K562 (cell line): ENCODE data around the gene SLX4IP. TPM values are rescaled to one million over a fixed set of nuclear protein-coding genes. Genes with fewer than 3 reads are reported as not detected.

Experiments
- ATAC-seq: fragments of 200-7000 bp; cut with Tn5 transposase; 3 replicates; pipeline ENCODE4 v1.9.1; 2020; ENCODE audit warnings: moderate library complexity
- BruUV-seq: library from RNA; stranded (reverse); fragments of 400-500 nt; replicated peaks from 2 replicates; lab custom pipeline; 2021; lab: Mats Ljungman, UMichigan
- CTCF ChIA-PET: fragments of 300-600 bp; formaldehyde crosslinking; extraction: SDS; loops from one replicate; lab custom pipeline; 2021; ENCODE audit warnings: low intra/inter-chr PET ratio; lab: Yijun Ruan, JAX
- POLR2A ChIA-PET: fragments of 300-600, 350-650 bp; sonication (Branson Sonifier 250); formaldehyde crosslinking; extraction: SDS; loops from one replicate; lab custom pipeline; 2021; ENCODE audit warnings: antibody characterized with exemption, inconsistent platforms; lab: Yijun Ruan, JAX
- DNase-seq, 4 experiments: peaks; one replicate each; pipeline versions ENCODE4 v3.0.0 to v3.0.0-alpha.2; 2011 to 2018; ENCODE audit warnings: low spot score in 3 of 4, mixed read lengths in 3 of 4; ENCODE audit errors: extremely low read depth in 1 of 4
- FAIRE-seq: peaks from 2 replicates; lab custom pipeline; 2011; peaks lifted over from hg19 to GRCh38; lab: Jason Lieb, UNC
- H2AFZ ChIP-seq: 2 replicates; pipeline ENCODE4 v1.6.0; 2011; ENCODE audit warnings: low read depth, low read length, control low read depth, inconsistent platforms
- H3K27ac ChIP-seq: fragments of 200-600 bp; 3 replicates; pipeline ENCODE4 v1.8.0; 2011; ENCODE audit warnings: low read depth, mild to moderate bottlenecking, control low read depth, inconsistent platforms, low read length, moderate library complexity, mixed read lengths; ENCODE audit errors: extremely low read depth
- H3K27me3 ChIP-seq, 2 experiments: fragments of 300-600 bp in 1 of 2; 2 replicates in 1 of 2; 3 replicates in 1 of 2; pipeline versions ENCODE4 v1.6.0 to v1.8.0; 2011; ENCODE audit warnings: inconsistent platforms in 2 of 2, low read length in 2 of 2, mild to moderate bottlenecking in 1 of 2, mixed read lengths in 1 of 2, moderate library complexity in 1 of 2; ENCODE audit not compliant: control insufficient read depth in 2 of 2, insufficient read depth in 2 of 2
- H3K36me3 ChIP-seq: fragments of 300-600 bp; 3 replicates; pipeline ENCODE4 v1.8.0; 2011; ENCODE audit warnings: mild to moderate bottlenecking, low read length, inconsistent platforms; ENCODE audit not compliant: control insufficient read depth, insufficient read depth
- H3K4me1 ChIP-seq, 2 experiments: fragments of 200-600 bp in 1 of 2; replicated peaks in 1 of 2; 2 replicates in 1 of 2; 3 replicates in 1 of 2; pipeline versions ENCODE4 v1.5.1 to v1.8.0; 2011; ENCODE audit warnings: inconsistent platforms in 2 of 2, low read length in 2 of 2, mild to moderate bottlenecking in 1 of 2, mixed read lengths in 1 of 2, moderate library complexity in 1 of 2; ENCODE audit not compliant: control insufficient read depth in 2 of 2, insufficient read depth in 2 of 2
- H3K4me2 ChIP-seq: 2 replicates; pipeline ENCODE4 v1.6.1; 2011; ENCODE audit warnings: low read length, control low read depth, inconsistent platforms, mixed read lengths; ENCODE audit not compliant: insufficient read depth
- H3K4me3 ChIP-seq: fragments of 200-600 bp; sonication (generic), shearing (Covaris generic); 2 replicates; pipeline ENCODE4 v1.5.1; 2016; ENCODE audit warnings: control low read depth, inconsistent platforms
- H3K79me2 ChIP-seq: fragments of 200-600 bp; 3 replicates; pipeline ENCODE4 v1.8.0; 2011; ENCODE audit warnings: low read length, inconsistent platforms; ENCODE audit not compliant: control insufficient read depth, insufficient read depth
- H3K9ac ChIP-seq, 2 experiments: 2 replicates each; pipeline versions ENCODE4 v1.6.0 to v1.6.1; 2011; ENCODE audit warnings: low read depth in 2 of 2, low read length in 2 of 2, control low read depth in 1 of 2, inconsistent platforms in 1 of 2, mild to moderate bottlenecking in 1 of 2, mixed read lengths in 1 of 2; ENCODE audit not compliant: insufficient read depth in 1 of 2
- H3K9me1 ChIP-seq: one replicate; pipeline ENCODE4 v1.6.0; 2011; ENCODE audit warnings: inconsistent platforms, mild to moderate bottlenecking, low read length, moderate library complexity; ENCODE audit not compliant: control insufficient read depth, insufficient read depth
- H3K9me3 ChIP-seq: replicated peaks from 2 replicates; pipeline ENCODE4 v1.5.1; 2011; ENCODE audit warnings: low read depth, low read length, inconsistent platforms; ENCODE audit not compliant: control insufficient read depth, insufficient read depth
- H4K20me1 ChIP-seq: replicated peaks from 2 replicates; pipeline ENCODE4 v1.6.1; 2011; ENCODE audit warnings: low read length, inconsistent platforms, mixed read lengths; ENCODE audit not compliant: control insufficient read depth, insufficient read depth
- NONO ChIP-seq, 2 experiments: fragments of 200-400 bp in 1 of 2; fragments of 450-650 bp in 1 of 2; formaldehyde crosslinking in 1 of 2; IDR thresholded peaks; 2 replicates each; pipeline ENCODE4 v1.6.1; 2017; ENCODE audit warnings: low read depth in 2 of 2, mild to moderate bottlenecking in 2 of 2, moderate library complexity in 2 of 2, low read length in 1 of 2
- RCOR1 ChIP-seq, 2 experiments: IDR thresholded peaks; 2 replicates each; pipeline ENCODE4 v1.6.1; 2012; ENCODE audit warnings: low read depth in 2 of 2, low read length in 2 of 2, borderline replicate concordance in 1 of 2, improper control_type of control experiment in 1 of 2
- SMARCA4 ChIP-seq: fragments of 450-650 bp; IDR thresholded peaks from 2 replicates; pipeline ENCODE4 v1.6.1; 2016
- ZEB2 ChIP-seq: fragments of 450-650 bp; IDR thresholded peaks from 2 replicates; pipeline ENCODE4 v1.6.1; 2016
- ZNF133 ChIP-seq: fragments of 250-450 bp; sonication (Bioruptor Pico); IDR thresholded peaks from 2 replicates; pipeline ENCODE4 v1.4.0; 2020; ENCODE audit warnings: mild to moderate bottlenecking
- ZNF57 ChIP-seq: fragments of 450-650 bp; formaldehyde crosslinking; IDR thresholded peaks from 2 replicates; pipeline ENCODE4 v1.4.0; 2020; ENCODE audit warnings: mild to moderate bottlenecking, moderate library complexity
- WGBS: fragments of 100-300 bp; shearing (Covaris generic); methylation state at CpG from one replicate; pipeline ENCODE4 v1.1.6; 2016; ENCODE audit warnings: low coverage, mixed read lengths; ENCODE audit not compliant: insufficient coverage; ENCODE audit errors: missing lambda C conversion rate; 5-methylcytosine and 5-hydroxymethylcytosine counted together
- in situ Hi-C: fragments of 300-500 bp; cut with MboI; formaldehyde crosslinking; loops from 4 replicates; pipeline ENCODE4 v1.15.0; 2018; ENCODE audit warnings: inconsistent platforms, mixed read lengths
- intact Hi-C: fragments of 100-400 bp; cut with micrococcal nuclease; formaldehyde crosslinking; loops from 2 replicates; pipeline ENCODE4 v1.14.2; 2022
- polyA plus RNA-seq, 8 experiments: library from polyadenylated mRNA; depleted of rRNA in 4 of 8; stranded (reverse) in 5 of 8; unstranded in 3 of 8; fragments of >200 nt; fragmentation: Nextera tagmentation in 2 of 8; fragmentation: Illumina TruSeq in 1 of 8; extraction: Ambion mirVana in 2 of 8; extraction: Trizol in 1 of 8; gene quantifications; 2 replicates each; pipeline versions ENCODE4 v1.2.1 to v1.2.3, GENCODE V29; 2011 to 2014; ENCODE audit warnings: inconsistent platforms in 1 of 8, missing spikeins in 1 of 8
- total RNA-seq, 7 experiments: library from RNA; depleted of rRNA in 6 of 7; stranded (reverse); fragments of >200 nt in 6 of 7; fragmentation: Illumina TruSeq in 2 of 7; extraction: Trizol in 2 of 7; gene quantifications; 2 replicates each; pipeline versions ENCODE4 v1.2.1 to v1.2.3, GENCODE V29; 2011 to 2021; ENCODE audit warnings: low replicate concordance in 1 of 7
- TF ChIP-seq, protein P1 (sequence below): sonication (generic); formaldehyde crosslinking; IDR thresholded peaks from 2 replicates; pipeline ENCODE4 v1.8.0; 2022; ENCODE audit warnings: missing genetic modification reagents, mild to moderate bottlenecking, borderline replicate concordance
- TF ChIP-seq, protein P2 (sequence below): sonication (generic); formaldehyde crosslinking; IDR thresholded peaks from 2 replicates; pipeline ENCODE4 v1.8.1; 2023; ENCODE audit warnings: mild to moderate bottlenecking, missing genetic modification reagents, moderate library complexity
- TF ChIP-seq, protein P3 (sequence below): fragments of 250-450 bp; sonication (Bioruptor Pico); IDR thresholded peaks from 2 replicates; pipeline ENCODE4 v1.4.0; 2020
- TF ChIP-seq, protein P4 (sequence below): fragments of 450-650 bp; IDR thresholded peaks from 2 replicates; pipeline ENCODE4 v1.6.1; 2016; ENCODE audit warnings: missing biosample characterization, missing genetic modification characterization

The SLX4IP gene
- total and polyA plus RNA-seq, 9 of the 15 experiments (the other 6 are each of a cell fraction or from before 2014, with no cell fraction given) = 1.5 to 5.9 (median 3.5) TPM

DNA sequence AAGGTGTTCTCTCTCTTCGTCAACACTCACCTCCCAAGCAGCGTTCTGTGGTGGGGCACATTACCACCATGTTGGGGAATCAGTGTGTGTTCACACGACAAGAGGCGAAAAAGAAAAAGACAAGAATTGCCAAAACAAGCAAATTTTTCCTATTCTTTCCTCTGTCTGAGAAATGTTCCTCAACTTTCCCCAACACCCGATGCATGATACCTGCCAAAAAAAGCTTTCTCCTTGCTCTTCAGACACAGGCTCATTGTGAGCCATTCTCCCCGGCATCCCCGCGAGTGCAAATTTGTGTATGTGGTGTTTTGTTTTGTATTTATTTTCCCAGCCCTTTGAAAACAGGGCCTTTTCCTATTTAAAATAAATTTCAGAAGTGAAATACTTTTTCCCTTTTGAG is 137.7 kb downstream of the SLX4IP start:
- intact Hi-C loops = no loop called here
- ATAC-seq = no peak
- no peak for DNase-seq
- no peaks in the 10 kb centered on the region for H3K79me2 ChIP-seq
- H3K27me3 ChIP-seq = no peaks in the 10 kb centered on the region
- no peaks in the 10 kb centered on the region for H3K36me3 ChIP-seq
- FAIRE-seq = no peak
- no peak overlapping the region for H3K4me3 ChIP-seq
- CTCF ChIA-PET = no interaction called here
- H3K4me2 ChIP-seq = no peak overlapping the region
- H3K9ac ChIP-seq = no peak overlapping the region
- TF ChIP-seq ZNF57 (CRISPR knock-in tag) = no peak
- TF ChIP-seq SMARCA4 = no peak
- no peak for TF ChIP-seq RCOR1 (IDR thresholded peaks at IDR 0.05; ENCODE audit: borderline replicate concordance in 1 of 2, low read depth in 2 of 2, low read length in 2 of 2)
- no peak for TF ChIP-seq ZNF133 (CRISPR knock-in tag)
- TF ChIP-seq, protein P1, sequence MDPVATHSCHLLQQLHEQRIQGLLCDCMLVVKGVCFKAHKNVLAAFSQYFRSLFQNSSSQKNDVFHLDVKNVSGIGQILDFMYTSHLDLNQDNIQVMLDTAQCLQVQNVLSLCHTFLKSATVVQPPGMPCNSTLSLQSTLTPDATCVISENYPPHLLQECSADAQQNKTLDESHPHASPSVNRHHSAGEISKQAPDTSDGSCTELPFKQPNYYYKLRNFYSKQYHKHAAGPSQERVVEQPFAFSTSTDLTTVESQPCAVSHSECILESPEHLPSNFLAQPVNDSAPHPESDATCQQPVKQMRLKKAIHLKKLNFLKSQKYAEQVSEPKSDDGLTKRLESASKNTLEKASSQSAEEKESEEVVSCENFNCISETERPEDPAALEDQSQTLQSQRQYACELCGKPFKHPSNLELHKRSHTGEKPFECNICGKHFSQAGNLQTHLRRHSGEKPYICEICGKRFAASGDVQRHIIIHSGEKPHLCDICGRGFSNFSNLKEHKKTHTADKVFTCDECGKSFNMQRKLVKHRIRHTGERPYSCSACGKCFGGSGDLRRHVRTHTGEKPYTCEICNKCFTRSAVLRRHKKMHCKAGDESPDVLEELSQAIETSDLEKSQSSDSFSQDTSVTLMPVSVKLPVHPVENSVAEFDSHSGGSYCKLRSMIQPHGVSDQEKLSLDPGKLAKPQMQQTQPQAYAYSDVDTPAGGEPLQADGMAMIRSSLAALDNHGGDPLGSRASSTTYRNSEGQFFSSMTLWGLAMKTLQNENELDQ (CRISPR knock-in tag) = no peak
- TF ChIP-seq NONO (IDR thresholded peaks at IDR 0.05; ENCODE audit: low read depth in 2 of 2, low read length in 1 of 2) = no peak
- TF ChIP-seq, protein P2, sequence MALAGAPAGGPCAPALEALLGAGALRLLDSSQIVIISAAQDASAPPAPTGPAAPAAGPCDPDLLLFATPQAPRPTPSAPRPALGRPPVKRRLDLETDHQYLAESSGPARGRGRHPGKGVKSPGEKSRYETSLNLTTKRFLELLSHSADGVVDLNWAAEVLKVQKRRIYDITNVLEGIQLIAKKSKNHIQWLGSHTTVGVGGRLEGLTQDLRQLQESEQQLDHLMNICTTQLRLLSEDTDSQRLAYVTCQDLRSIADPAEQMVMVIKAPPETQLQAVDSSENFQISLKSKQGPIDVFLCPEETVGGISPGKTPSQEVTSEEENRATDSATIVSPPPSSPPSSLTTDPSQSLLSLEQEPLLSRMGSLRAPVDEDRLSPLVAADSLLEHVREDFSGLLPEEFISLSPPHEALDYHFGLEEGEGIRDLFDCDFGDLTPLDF (CRISPR knock-in tag) = no peak
- TF ChIP-seq, protein P3, sequence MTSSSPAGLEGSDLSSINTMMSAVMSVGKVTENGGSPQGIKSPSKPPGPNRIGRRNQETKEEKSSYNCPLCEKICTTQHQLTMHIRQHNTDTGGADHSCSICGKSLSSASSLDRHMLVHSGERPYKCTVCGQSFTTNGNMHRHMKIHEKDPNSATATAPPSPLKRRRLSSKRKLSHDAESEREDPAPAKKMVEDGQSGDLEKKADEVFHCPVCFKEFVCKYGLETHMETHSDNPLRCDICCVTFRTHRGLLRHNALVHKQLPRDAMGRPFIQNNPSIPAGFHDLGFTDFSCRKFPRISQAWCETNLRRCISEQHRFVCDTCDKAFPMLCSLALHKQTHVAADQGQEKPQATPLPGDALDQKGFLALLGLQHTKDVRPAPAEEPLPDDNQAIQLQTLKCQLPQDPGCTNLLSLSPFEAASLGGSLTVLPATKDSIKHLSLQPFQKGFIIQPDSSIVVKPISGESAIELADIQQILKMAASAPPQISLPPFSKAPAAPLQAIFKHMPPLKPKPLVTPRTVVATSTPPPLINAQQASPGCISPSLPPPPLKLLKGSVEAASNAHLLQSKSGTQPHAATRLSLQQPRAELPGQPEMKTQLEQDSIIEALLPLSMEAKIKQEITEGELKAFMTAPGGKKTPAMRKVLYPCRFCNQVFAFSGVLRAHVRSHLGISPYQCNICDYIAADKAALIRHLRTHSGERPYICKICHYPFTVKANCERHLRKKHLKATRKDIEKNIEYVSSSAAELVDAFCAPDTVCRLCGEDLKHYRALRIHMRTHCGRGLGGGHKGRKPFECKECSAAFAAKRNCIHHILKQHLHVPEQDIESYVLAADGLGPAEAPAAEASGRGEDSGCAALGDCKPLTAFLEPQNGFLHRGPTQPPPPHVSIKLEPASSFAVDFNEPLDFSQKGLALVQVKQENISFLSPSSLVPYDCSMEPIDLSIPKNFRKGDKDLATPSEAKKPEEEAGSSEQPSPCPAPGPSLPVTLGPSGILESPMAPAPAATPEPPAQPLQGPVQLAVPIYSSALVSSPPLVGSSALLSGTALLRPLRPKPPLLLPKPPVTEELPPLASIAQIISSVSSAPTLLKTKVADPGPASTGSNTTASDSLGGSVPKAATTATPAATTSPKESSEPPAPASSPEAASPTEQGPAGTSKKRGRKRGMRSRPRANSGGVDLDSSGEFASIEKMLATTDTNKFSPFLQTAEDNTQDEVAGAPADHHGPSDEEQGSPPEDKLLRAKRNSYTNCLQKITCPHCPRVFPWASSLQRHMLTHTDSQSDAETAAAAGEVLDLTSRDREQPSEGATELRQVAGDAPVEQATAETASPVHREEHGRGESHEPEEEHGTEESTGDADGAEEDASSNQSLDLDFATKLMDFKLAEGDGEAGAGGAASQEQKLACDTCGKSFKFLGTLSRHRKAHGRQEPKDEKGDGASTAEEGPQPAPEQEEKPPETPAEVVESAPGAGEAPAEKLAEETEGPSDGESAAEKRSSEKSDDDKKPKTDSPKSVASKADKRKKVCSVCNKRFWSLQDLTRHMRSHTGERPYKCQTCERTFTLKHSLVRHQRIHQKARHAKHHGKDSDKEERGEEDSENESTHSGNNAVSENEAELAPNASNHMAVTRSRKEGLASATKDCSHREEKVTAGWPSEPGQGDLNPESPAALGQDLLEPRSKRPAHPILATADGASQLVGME (CRISPR knock-in tag) = no peak
- TF ChIP-seq ZEB2 = no peak
- TF ChIP-seq, protein P4, sequence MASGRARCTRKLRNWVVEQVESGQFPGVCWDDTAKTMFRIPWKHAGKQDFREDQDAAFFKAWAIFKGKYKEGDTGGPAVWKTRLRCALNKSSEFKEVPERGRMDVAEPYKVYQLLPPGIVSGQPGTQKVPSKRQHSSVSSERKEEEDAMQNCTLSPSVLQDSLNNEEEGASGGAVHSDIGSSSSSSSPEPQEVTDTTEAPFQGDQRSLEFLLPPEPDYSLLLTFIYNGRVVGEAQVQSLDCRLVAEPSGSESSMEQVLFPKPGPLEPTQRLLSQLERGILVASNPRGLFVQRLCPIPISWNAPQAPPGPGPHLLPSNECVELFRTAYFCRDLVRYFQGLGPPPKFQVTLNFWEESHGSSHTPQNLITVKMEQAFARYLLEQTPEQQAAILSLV (tag) = no peak
- H2AFZ ChIP-seq = no peak overlapping the region
- no peaks in the 10 kb centered on the region for H3K9me3 ChIP-seq
- no peaks in the 10 kb centered on the region for H3K9me1 ChIP-seq
- no TSS peak for BruUV-seq
- H3K27ac ChIP-seq = no peak overlapping the region
- POLR2A ChIA-PET = no interaction called here
- H4K20me1 ChIP-seq = no peaks in the 10 kb centered on the region
- WGBS = 85% methylated on average over 3 of the region's 8 CpGs
- in situ Hi-C loops = no loop called here
- H3K4me1 ChIP-seq = no peaks in the 10 kb centered on the region
